SK-N-SH (cell line): ENCODE data around the gene EXTL2. TPM values are rescaled to one million over a fixed set of nuclear protein-coding genes. Genes with fewer than 3 reads are reported as not detected.
A peak's percentile ranks its signal among the peaks of the same experiment; 100 is the strongest.
"Not testable (repeated sequence)": the region's sequence is repeated elsewhere in the genome, so short reads cannot be mapped to it uniquely, and the experiment has no call there.

ENCODE experiments used
- CTCF ChIA-PET: fragments of 300-600, 350-600 bp; formaldehyde crosslinking; extraction: SDS; loops from one replicate; lab custom pipeline; 2021; lab: Yijun Ruan, JAX
- POLR2A ChIA-PET: fragments of 350-600 bp; sonication (Branson Sonifier 250); formaldehyde crosslinking; extraction: SDS; loops from one replicate; lab custom pipeline; 2020; ENCODE audit warnings: antibody characterized with exemption, inconsistent platforms; lab: Yijun Ruan, JAX
- DNase-seq: peaks from one replicate; pipeline ENCODE4 v3.0.0; 2012
- H2AFZ ChIP-seq: fragments of 200-600 bp; sonication (generic); 2 replicates; pipeline ENCODE4 v1.8.1; 2016; ENCODE audit warnings: antibody characterized with exemption, mild to moderate bottlenecking, low read depth
- H3F3A ChIP-seq: fragments of 200-600 bp; sonication (generic); replicated peaks from 2 replicates; pipeline ENCODE3; 2016; ENCODE audit warnings: antibody characterized with exemption, mild to moderate bottlenecking; ENCODE audit not compliant: insufficient read depth
- H3K27ac ChIP-seq, 2 experiments: fragments of 200-500 bp in 1 of 2; fragments of 200-600 bp in 1 of 2; sonication (Bioruptor generic) in 1 of 2; sonication (generic), shearing (Covaris generic) in 1 of 2; 2 replicates each; pipeline versions ENCODE4 v1.5.1 to v1.6.1; 2014 to 2016; ENCODE audit warnings: low read depth in 2 of 2, inconsistent platforms in 1 of 2, low read length in 1 of 2, mild to moderate bottlenecking in 1 of 2, mixed read lengths in 1 of 2
- H3K27me3 ChIP-seq: fragments of 200-600 bp; sonication (generic), shearing (Covaris generic); 2 replicates; pipeline ENCODE4 v1.6.1; 2016; ENCODE audit warnings: mixed run types; ENCODE audit not compliant: insufficient read depth
- H3K36me3 ChIP-seq, 2 experiments: fragments of 200-500 bp in 1 of 2; fragments of 200-600 bp in 1 of 2; sonication (Bioruptor generic) in 1 of 2; sonication (generic) in 1 of 2; replicated peaks in 1 of 2; 2 replicates each; pipeline versions ENCODE3 to v1.5.1; 2014 to 2016; ENCODE audit warnings: low read length in 1 of 2, mild to moderate bottlenecking in 1 of 2; ENCODE audit not compliant: insufficient read depth in 2 of 2, control insufficient read depth in 1 of 2
- H3K4me1 ChIP-seq, 2 experiments: fragments of 200-500 bp in 1 of 2; fragments of 200-600 bp in 1 of 2; sonication (Bioruptor generic) in 1 of 2; sonication (generic), shearing (Covaris generic) in 1 of 2; 2 replicates each; pipeline versions ENCODE4 v1.5.1 to v1.6.1; 2014 to 2016; ENCODE audit warnings: low read depth in 1 of 2, low read length in 1 of 2, mixed run types in 1 of 2; ENCODE audit not compliant: insufficient read depth in 2 of 2, control insufficient read depth in 1 of 2
- H3K4me2 ChIP-seq: fragments of 200-600 bp; sonication (generic), shearing (Covaris generic); 2 replicates; pipeline ENCODE4 v1.6.1; 2017; ENCODE audit warnings: mixed run types
- H3K4me3 ChIP-seq, 2 experiments: fragments of 200-500 bp in 1 of 2; fragments of 200-600 bp in 1 of 2; sonication (Bioruptor generic) in 1 of 2; sonication (generic), shearing (Covaris generic) in 1 of 2; 2 replicates each; pipeline versions ENCODE4 v1.5.1 to v1.8.1; 2014 to 2016; ENCODE audit warnings: low read depth in 2 of 2, inconsistent platforms in 1 of 2, low read length in 1 of 2, mild to moderate bottlenecking in 1 of 2, mixed read lengths in 1 of 2, moderate library complexity in 1 of 2
- H3K79me2 ChIP-seq: fragments of 200-600 bp; sonication (generic); 2 replicates; pipeline ENCODE4 v1.8.1; 2017; ENCODE audit warnings: mild to moderate bottlenecking; ENCODE audit not compliant: insufficient read depth
- H3K9ac ChIP-seq: fragments of 200-600 bp; sonication (generic); 2 replicates; pipeline ENCODE4 v1.6.1; 2017; ENCODE audit warnings: mixed run types
- H3K9me2 ChIP-seq: fragments of 200-600 bp; sonication (generic); 2 replicates; pipeline ENCODE4 v1.6.1; 2017; ENCODE audit warnings: mixed run types
- H3K9me3 ChIP-seq: fragments of 200-600 bp; sonication (generic); 2 replicates; pipeline ENCODE4 v1.6.1; 2017; ENCODE audit warnings: mixed run types, mild to moderate bottlenecking, moderate library complexity
- H4K20me1 ChIP-seq: fragments of 200-600 bp; sonication (generic); 2 replicates; pipeline ENCODE4 v1.6.1; 2017; ENCODE audit warnings: mild to moderate bottlenecking, mixed run types; ENCODE audit not compliant: insufficient read depth
- CTCF ChIP-seq: fragments of 200-600 bp; sonication (generic); IDR thresholded peaks from 2 replicates; pipeline ENCODE4 v1.6.1; 2017; ENCODE audit warnings: antibody characterized with exemption, mild to moderate bottlenecking, moderate library complexity
- EP300 ChIP-seq, 2 experiments: IDR thresholded peaks; 2 replicates each; pipeline versions ENCODE4 v1.4.0 to v1.6.1; 2012; ENCODE audit warnings: borderline replicate concordance in 1 of 2, low read depth in 1 of 2, low read length in 1 of 2
- FOXJ3 ChIP-seq: sonication (generic); formaldehyde crosslinking; IDR thresholded peaks from 2 replicates; pipeline ENCODE4 v1.5.1; 2020; ENCODE audit warnings: mild to moderate bottlenecking, missing genetic modification reagents
- FOXM1 ChIP-seq: IDR thresholded peaks from 2 replicates; pipeline ENCODE4 v1.4.0; 2012; ENCODE audit warnings: low read depth, mild to moderate bottlenecking
- JUND ChIP-seq: IDR thresholded peaks from 2 replicates; pipeline ENCODE4 v1.4.0; 2012
- PBX3 ChIP-seq: IDR thresholded peaks from 2 replicates; pipeline ENCODE4; 2012
- POLR2AphosphoS5 ChIP-seq: IDR thresholded peaks from 2 replicates; pipeline ENCODE4 v1.6.1; 2012; ENCODE audit warnings: low read depth, low read length
- SIN3A ChIP-seq: IDR thresholded peaks from 2 replicates; pipeline ENCODE4 v1.6.1; 2012; ENCODE audit warnings: low read depth, mild to moderate bottlenecking, low read length, moderate library complexity, borderline replicate concordance
- TCF12 ChIP-seq: IDR thresholded peaks from 2 replicates; pipeline ENCODE4 v1.4.0; 2012
- YY1 ChIP-seq: IDR thresholded peaks from 2 replicates; pipeline ENCODE4 v1.4.0; 2012; ENCODE audit warnings: low read depth, mild to moderate bottlenecking
- WGBS: methylation state at CpG from one replicate; pipeline ENCODE4 v1.1.6; 2017; ENCODE audit warnings: low lambda C conversion rate; 5-methylcytosine and 5-hydroxymethylcytosine counted together
- polyA plus RNA-seq, 3 experiments: library from polyadenylated mRNA; depleted of rRNA; stranded (reverse); fragments of >200 nt; gene quantifications; 2 replicates each; pipeline ENCODE4 v1.2.3, GENCODE V29; 2012

Gene EXTL2
- polyA plus RNA-seq, 1 of the 3 experiments (the other 2 are of a cell fraction): 20.3 TPM

GRCh38 chr1:100860397-100860991, 34.1 kb downstream of the EXTL2 start (continued):
- no peak for TF ChIP-seq CTCF
- no peak for TF ChIP-seq SIN3A
- no peak for TF ChIP-seq JUND
- peak in 1 of 2 experiments; percentile 55; a peak in 1 of 4 replicates for TF ChIP-seq EP300 (IDR thresholded peaks at IDR 0.05; ENCODE audit: borderline replicate concordance in 1 of 2, low read depth in 1 of 2, low read length in 1 of 2)

- H3K27me3 ChIP-seq, H3F3A ChIP-seq, POLR2A ChIA-PET, H3K4me2 ChIP-seq, H3K9ac ChIP-seq, H3K79me2 ChIP-seq, H3K36me3 ChIP-seq, H3K4me1 ChIP-seq, H4K20me1 ChIP-seq, H3K4me3 ChIP-seq, H3K9me3 ChIP-seq, DNase-seq, H3K9me2 ChIP-seq, H2AFZ ChIP-seq: not testable (repeated sequence)
- H3K27ac ChIP-seq: peak overlapping the region in 1 of 2 experiments; percentile 48; a peak in 2 of 4 replicates
- TF ChIP-seq EP300 (IDR thresholded peaks at IDR 0.05; ENCODE audit: borderline replicate concordance in 1 of 2, low read depth in 1 of 2, low read length in 1 of 2) (peak in 1 of 2 experiments; percentile 17; a peak in 1 of 4 replicates), TCF12 (peak; percentile 64)
- CTCF ChIA-PET: interaction anchor here (0.9 to 3.1 kb wide), 2 partner anchors 13 to 95 kb away, joined by 3 to 13 read pairs; no protein-coding TSS in a partner anchor
Measured at GRCh38 chr1:100855116-100855515, 39.5 kb downstream of the EXTL2 start.

- Histone ChIP-seq H3K4me1 (no peaks in the 10 kb centered on the region), H4K20me1 (no peaks in the 10 kb centered on the region), H3K9ac (no peak overlapping the region), H2AFZ (no peak overlapping the region), H3K4me3 (no peak overlapping the region), H3K4me2 (no peak overlapping the region), H3K9me2 (no peaks in the 10 kb centered on the region), H3K27ac (no peak overlapping the region), H3F3A (no peaks in the 10 kb centered on the region), H3K79me2 (no peaks in the 10 kb centered on the region), H3K9me3 (no peaks in the 10 kb centered on the region), H3K27me3 (no peaks in the 10 kb centered on the region), H3K36me3 (no peaks in the 10 kb centered on the region)
- POLR2A ChIA-PET: no interaction called here
- no peak for TF ChIP-seq JUND
- TF ChIP-seq YY1: no peak
- no peak for TF ChIP-seq FOXM1
- no peak for TF ChIP-seq POLR2AphosphoS5
- no peak for TF ChIP-seq SIN3A
- no peak for TF ChIP-seq PBX3
- no peak for TF ChIP-seq FOXJ3 (CRISPR knock-in tag)
- 82% methylated on average over 3 of the region's 3 CpGs for WGBS
- CTCF ChIA-PET: interaction anchor here (0.6 kb wide), 1 partner anchor 288 kb away, joined by 3 read pairs; no protein-coding TSS in a partner anchor
- no peak for DNase-seq
Measured at GRCh38 chr1:100852976-100853375, 41.7 kb downstream of the EXTL2 start.
